Hepatocyte (in vitro differentiated cells): Measurements from ENCODE around the gene KIAA1671.
"Not testable (repeated sequence)": the region's sequence is repeated elsewhere in the genome, so short reads cannot be mapped to it uniquely, and the experiment has no call there.

ENCODE experiments used
- EZH2 ChIP-seq: fragments of 200-600 bp; sonication (generic); IDR thresholded peaks from 2 replicates; pipeline ENCODE4 v1.6.1; 2016; ENCODE audit warnings: antibody characterized with exemption, mild to moderate bottlenecking, borderline replicate concordance
- EZH2phosphoT487 ChIP-seq: fragments of 200-600 bp; sonication (generic); IDR thresholded peaks from one replicate; pipeline ENCODE4 v1.6.1; 2018; ENCODE audit warnings: antibody characterized with exemption, mild to moderate bottlenecking, low read depth, moderate library complexity; ENCODE audit not compliant: unreplicated experiment, severe bottlenecking
- TF ChIP-seq, protein P1 (sequence below): fragments of 200-600 bp; sonication (generic); IDR thresholded peaks from 2 replicates; pipeline ENCODE4 v1.5.1; 2016; ENCODE audit warnings: antibody characterized with exemption, mild to moderate bottlenecking; ENCODE audit not compliant: poor library complexity

DNA sequence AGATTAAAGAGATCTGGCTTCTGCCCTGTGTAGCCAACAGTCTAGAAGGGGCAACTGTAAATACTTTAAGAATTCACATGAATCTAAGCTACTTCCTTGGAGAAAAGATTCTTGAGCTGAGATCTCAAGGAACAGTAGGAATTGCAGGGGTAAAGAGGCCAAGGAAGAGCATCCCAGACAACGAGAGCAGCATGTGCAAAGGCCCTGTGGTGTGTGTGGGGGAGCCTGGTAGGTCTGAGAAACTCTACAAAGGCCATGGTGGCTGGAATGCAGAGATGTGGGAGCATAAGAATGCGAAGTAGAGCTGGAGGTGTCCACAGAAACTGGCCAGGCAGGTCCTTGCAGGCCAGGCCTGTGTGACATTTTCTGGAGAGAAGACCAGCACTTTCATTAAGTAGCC lies 278.2 kb downstream of the KIAA1671 start:
- TF ChIP-seq, protein P1, sequence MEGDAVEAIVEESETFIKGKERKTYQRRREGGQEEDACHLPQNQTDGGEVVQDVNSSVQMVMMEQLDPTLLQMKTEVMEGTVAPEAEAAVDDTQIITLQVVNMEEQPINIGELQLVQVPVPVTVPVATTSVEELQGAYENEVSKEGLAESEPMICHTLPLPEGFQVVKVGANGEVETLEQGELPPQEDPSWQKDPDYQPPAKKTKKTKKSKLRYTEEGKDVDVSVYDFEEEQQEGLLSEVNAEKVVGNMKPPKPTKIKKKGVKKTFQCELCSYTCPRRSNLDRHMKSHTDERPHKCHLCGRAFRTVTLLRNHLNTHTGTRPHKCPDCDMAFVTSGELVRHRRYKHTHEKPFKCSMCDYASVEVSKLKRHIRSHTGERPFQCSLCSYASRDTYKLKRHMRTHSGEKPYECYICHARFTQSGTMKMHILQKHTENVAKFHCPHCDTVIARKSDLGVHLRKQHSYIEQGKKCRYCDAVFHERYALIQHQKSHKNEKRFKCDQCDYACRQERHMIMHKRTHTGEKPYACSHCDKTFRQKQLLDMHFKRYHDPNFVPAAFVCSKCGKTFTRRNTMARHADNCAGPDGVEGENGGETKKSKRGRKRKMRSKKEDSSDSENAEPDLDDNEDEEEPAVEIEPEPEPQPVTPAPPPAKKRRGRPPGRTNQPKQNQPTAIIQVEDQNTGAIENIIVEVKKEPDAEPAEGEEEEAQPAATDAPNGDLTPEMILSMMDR = not testable (repeated sequence)
- TF ChIP-seq EZH2phosphoT487, EZH2: not testable (repeated sequence)
